RWPE1 (cell line): ENCODE measurements around the gene HK3.

ENCODE experiments used
- CTCF ChIA-PET: fragments of 350-600 bp; sonication (Branson Sonifier 250); formaldehyde crosslinking; extraction: SDS; loops from one replicate; lab custom pipeline; 2021; lab: Yijun Ruan, JAX
- POLR2A ChIA-PET: fragments of 400-600 bp; formaldehyde crosslinking; extraction: SDS; loops from one replicate; lab custom pipeline; 2020; ENCODE audit warnings: antibody characterized with exemption; ENCODE audit not compliant: low non-redundant PET; lab: Yijun Ruan, JAX
- DNase-seq: peaks from one replicate; pipeline ENCODE4 v3.0.0; 2012; ENCODE audit warnings: low spot score
- H3K27ac ChIP-seq: fragments of 450-650 bp; 2 replicates; pipeline ENCODE4 v1.5.1; 2017
- TF ChIP-seq, protein P1 (sequence below): fragments of 450-650 bp; conservative IDR thresholded peaks from 2 replicates; pipeline ENCODE4 v1.5.1; 2017; ENCODE audit warnings: low read depth, mild to moderate bottlenecking

The HK3 gene

GRCh38 chr5:176837707-176838115, 61.4 kb downstream of the HK3 start:
- peak; percentile 82 for DNase-seq

GRCh38 chr5:176836811-176837706, 62.1 kb downstream of the HK3 start:
- H3K27ac ChIP-seq, result no peak overlapping the region
- TF ChIP-seq, protein P1, sequence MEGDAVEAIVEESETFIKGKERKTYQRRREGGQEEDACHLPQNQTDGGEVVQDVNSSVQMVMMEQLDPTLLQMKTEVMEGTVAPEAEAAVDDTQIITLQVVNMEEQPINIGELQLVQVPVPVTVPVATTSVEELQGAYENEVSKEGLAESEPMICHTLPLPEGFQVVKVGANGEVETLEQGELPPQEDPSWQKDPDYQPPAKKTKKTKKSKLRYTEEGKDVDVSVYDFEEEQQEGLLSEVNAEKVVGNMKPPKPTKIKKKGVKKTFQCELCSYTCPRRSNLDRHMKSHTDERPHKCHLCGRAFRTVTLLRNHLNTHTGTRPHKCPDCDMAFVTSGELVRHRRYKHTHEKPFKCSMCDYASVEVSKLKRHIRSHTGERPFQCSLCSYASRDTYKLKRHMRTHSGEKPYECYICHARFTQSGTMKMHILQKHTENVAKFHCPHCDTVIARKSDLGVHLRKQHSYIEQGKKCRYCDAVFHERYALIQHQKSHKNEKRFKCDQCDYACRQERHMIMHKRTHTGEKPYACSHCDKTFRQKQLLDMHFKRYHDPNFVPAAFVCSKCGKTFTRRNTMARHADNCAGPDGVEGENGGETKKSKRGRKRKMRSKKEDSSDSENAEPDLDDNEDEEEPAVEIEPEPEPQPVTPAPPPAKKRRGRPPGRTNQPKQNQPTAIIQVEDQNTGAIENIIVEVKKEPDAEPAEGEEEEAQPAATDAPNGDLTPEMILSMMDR, result no peak
- DNase-seq, result no peak
- ChIA-PET CTCF (interaction anchor here (0.6 to 1.5 kb wide), 2 partner anchors 47 to 177 kb away, joined by 3 to 4 read pairs; no protein-coding TSS in a partner anchor), POLR2A (interaction anchor here (0.7 kb wide), 1 partner anchor 114 kb away, joined by 3 read pairs; no protein-coding TSS in a partner anchor)

More at GRCh38 chr5:176837707-176838115, 61.4 kb downstream of the HK3 start:
- ChIA-PET CTCF (interaction anchor here (0.6 to 1.5 kb wide), 2 partner anchors 133 to 177 kb away, joined by 3 read pairs; no protein-coding TSS in a partner anchor), POLR2A (interaction anchor here (0.7 kb wide), 1 partner anchor 115 kb away, joined by 3 read pairs; no protein-coding TSS in a partner anchor)
- H3K27ac ChIP-seq, result no peak overlapping the region
- TF ChIP-seq, protein P1, result no peak

DNA sequence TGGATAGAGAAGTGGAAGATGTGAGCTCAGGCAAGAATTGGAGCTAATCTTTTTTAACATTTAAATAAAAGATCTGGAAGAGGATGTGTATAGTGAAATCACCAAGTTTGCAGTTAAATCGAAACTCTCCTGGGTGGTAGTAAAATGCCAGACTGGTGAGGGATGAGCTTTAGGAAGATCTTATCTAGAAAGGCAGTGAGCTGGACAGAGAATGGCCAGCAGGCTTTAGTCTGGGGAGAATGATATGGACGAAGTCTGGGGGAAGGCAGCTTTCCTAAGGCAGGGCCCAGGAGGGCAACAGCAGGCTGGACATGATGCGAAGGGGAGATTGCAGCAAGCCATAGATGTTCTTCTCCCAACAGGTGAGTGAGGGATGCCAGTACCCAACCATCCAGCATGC, 63.2 kb downstream of the HK3 start:
- no peak for DNase-seq
- CTCF ChIA-PET, result no interaction called here
- H3K27ac ChIP-seq, result no peak overlapping the region
- TF ChIP-seq, protein P1, result no peak
- POLR2A ChIA-PET, result no interaction called here

- DNase-seq, result no peak
- ChIA-PET POLR2A (no interaction called here), CTCF (interaction anchor here (0.7 kb wide), 2 partner anchors 37 to 173 kb away, joined by 8 to 9 read pairs; no protein-coding TSS in a partner anchor)
- H3K27ac ChIP-seq, result no peak overlapping the region
- TF ChIP-seq, protein P1, result no peak
Measured at GRCh38 chr5:176833286-176833685, 65.9 kb downstream of the HK3 start.

- TF ChIP-seq, protein P1, result no peak
- ChIA-PET CTCF (no interaction called here), POLR2A (no interaction called here)
- no peak for DNase-seq
- no peak overlapping the region for H3K27ac ChIP-seq
Measured at GRCh38 chr5:176832162-176832561, 67.0 kb downstream of the HK3 start.

GRCh38 chr5:176831425-176831824, 67.7 kb downstream of the HK3 start:
- ChIA-PET POLR2A (no interaction called here), CTCF (no interaction called here)
- H3K27ac ChIP-seq, result no peak overlapping the region
- TF ChIP-seq, protein P1, result no peak
- no peak for DNase-seq
